Measurements from ENCODE around the gene KCNJ9.

Gene KCNJ9

GRCh38 chr1:160134791-160135572 is 53.6 kb downstream of the KCNJ9 start:
- no peaks in the 10 kb centered on the region for H3K4me1 ChIP-seq (ENCODE audit: low read length)
- H3K4me3 ChIP-seq (ENCODE audit: low read length), result no peak overlapping the region
- no peaks in the 10 kb centered on the region for H3K36me3 ChIP-seq (replicated peaks; ENCODE audit: insufficient read depth, low read length)
- H3F3A ChIP-seq (ENCODE audit: insufficient read depth, low read length), result no peaks in the 10 kb centered on the region
- no peak overlapping the region for H3K9ac ChIP-seq (ENCODE audit: low read length)
- H4K20me1 ChIP-seq (ENCODE audit: insufficient read depth, low read length), result no peaks in the 10 kb centered on the region
- no peak overlapping the region for H3K4me2 ChIP-seq (ENCODE audit: low read depth, low read length)
- DNase-seq, result no peak
- no peaks in the 10 kb centered on the region for H3K27me3 ChIP-seq (replicated peaks; ENCODE audit: insufficient read depth, low read length)
- H3K9me2 ChIP-seq (replicated peaks; ENCODE audit: insufficient read depth, low read length), result no peaks in the 10 kb centered on the region
- no peak overlapping the region for H3K27ac ChIP-seq (ENCODE audit: low read length)
- no peaks in the 10 kb centered on the region for H3K79me2 ChIP-seq (ENCODE audit: low read length)
- H3K9me3 ChIP-seq (replicated peaks; ENCODE audit: insufficient read depth, low read length), result no peaks in the 10 kb centered on the region
- TF ChIP-seq, protein P1, sequence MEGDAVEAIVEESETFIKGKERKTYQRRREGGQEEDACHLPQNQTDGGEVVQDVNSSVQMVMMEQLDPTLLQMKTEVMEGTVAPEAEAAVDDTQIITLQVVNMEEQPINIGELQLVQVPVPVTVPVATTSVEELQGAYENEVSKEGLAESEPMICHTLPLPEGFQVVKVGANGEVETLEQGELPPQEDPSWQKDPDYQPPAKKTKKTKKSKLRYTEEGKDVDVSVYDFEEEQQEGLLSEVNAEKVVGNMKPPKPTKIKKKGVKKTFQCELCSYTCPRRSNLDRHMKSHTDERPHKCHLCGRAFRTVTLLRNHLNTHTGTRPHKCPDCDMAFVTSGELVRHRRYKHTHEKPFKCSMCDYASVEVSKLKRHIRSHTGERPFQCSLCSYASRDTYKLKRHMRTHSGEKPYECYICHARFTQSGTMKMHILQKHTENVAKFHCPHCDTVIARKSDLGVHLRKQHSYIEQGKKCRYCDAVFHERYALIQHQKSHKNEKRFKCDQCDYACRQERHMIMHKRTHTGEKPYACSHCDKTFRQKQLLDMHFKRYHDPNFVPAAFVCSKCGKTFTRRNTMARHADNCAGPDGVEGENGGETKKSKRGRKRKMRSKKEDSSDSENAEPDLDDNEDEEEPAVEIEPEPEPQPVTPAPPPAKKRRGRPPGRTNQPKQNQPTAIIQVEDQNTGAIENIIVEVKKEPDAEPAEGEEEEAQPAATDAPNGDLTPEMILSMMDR (IDR thresholded peaks at IDR 0.05; ENCODE audit: low read length), result no peak
- TF ChIP-seq EZH2phosphoT487 (IDR thresholded peaks at IDR 0.05; ENCODE audit: low read length) (no peak), EZH2 (optimal IDR thresholded peaks at IDR 0.05; ENCODE audit: low read depth, low read length) (no peak)
- H2AFZ ChIP-seq (ENCODE audit: low read length), result no peak overlapping the region

DNA sequence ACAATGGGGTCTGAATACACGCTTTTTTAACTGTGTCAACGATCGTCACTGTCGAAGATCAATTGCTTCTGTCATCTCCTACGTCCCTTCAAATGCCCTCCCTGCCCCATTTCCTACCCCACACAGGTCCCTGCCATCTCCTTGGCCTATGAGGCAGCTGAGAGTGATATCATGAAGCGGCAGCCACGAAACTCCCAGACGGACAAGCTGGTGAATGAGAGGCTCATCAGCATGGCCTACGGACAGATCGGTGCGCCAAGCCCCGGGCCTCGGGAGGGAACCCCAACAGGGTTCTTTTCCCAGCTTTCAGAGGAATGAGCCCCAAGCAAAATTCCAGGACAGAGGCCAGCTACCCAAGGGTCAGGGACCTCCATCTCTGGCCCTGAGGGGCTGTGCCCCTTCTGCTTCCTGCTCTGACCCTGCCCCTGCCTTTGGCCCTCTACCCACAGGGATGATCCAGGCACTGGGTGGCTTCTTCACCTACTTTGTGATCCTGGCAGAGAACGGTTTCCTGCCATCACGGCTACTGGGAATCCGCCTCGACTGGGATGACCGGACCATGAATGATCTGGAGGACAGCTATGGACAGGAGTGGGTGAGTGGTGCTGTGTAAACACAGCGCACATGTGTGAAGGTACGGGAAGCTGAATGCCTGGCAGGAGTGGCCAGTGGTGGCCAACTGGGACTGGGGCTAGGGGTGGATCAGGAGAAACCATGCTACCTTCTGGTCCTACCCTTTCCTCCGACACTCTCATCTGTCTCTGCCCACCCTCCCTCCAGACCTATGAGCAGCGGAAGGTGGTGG is 55.0 kb downstream of the KCNJ9 start:
- no peak overlapping the region for H3K9ac ChIP-seq (ENCODE audit: low read length)
- H3F3A ChIP-seq (ENCODE audit: insufficient read depth, low read length), result no peaks in the 10 kb centered on the region
- H2AFZ ChIP-seq (ENCODE audit: low read length), result no peak overlapping the region
- no peaks in the 10 kb centered on the region for H3K79me2 ChIP-seq (ENCODE audit: low read length)
- no peaks in the 10 kb centered on the region for H3K36me3 ChIP-seq (replicated peaks; ENCODE audit: insufficient read depth, low read length)
- H3K4me1 ChIP-seq (ENCODE audit: low read length), result no peaks in the 10 kb centered on the region
- H4K20me1 ChIP-seq (ENCODE audit: insufficient read depth, low read length), result no peaks in the 10 kb centered on the region
- DNase-seq, result no peak
- no peaks in the 10 kb centered on the region for H3K27me3 ChIP-seq (replicated peaks; ENCODE audit: insufficient read depth, low read length)
- no peak overlapping the region for H3K27ac ChIP-seq (ENCODE audit: low read length)
- TF ChIP-seq EZH2 (optimal IDR thresholded peaks at IDR 0.05; ENCODE audit: low read depth, low read length), result no peak
- TF ChIP-seq, protein P1 (IDR thresholded peaks at IDR 0.05; ENCODE audit: low read length), result no peak
- no peak for TF ChIP-seq EZH2phosphoT487 (IDR thresholded peaks at IDR 0.05; ENCODE audit: low read length)
- no peaks in the 10 kb centered on the region for H3K9me3 ChIP-seq (replicated peaks; ENCODE audit: insufficient read depth, low read length)
- H3K9me2 ChIP-seq (replicated peaks; ENCODE audit: insufficient read depth, low read length), result no peaks in the 10 kb centered on the region
- H3K4me2 ChIP-seq (ENCODE audit: low read depth, low read length), result no peak overlapping the region
- H3K4me3 ChIP-seq (ENCODE audit: low read length), result no peak overlapping the region

DNA sequence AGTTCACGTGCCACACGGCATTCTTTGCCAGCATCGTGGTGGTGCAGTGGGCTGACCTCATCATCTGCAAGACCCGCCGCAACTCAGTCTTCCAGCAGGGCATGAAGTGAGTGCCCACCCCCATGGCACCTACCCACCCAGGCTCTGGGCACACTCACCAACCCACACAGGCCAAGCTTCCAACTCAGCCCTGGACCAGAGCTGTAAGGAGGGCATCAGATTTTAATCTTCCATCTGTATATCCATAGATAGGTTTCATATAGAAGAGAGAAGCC is 55.5 kb downstream of the KCNJ9 start:
- H3K4me2 ChIP-seq (ENCODE audit: low read depth, low read length), result no peak overlapping the region
- H4K20me1 ChIP-seq (ENCODE audit: insufficient read depth, low read length), result no peaks in the 10 kb centered on the region
- TF ChIP-seq EZH2 (optimal IDR thresholded peaks at IDR 0.05; ENCODE audit: low read depth, low read length) (no peak), EZH2phosphoT487 (IDR thresholded peaks at IDR 0.05; ENCODE audit: low read length) (no peak)
- TF ChIP-seq, protein P1 (IDR thresholded peaks at IDR 0.05; ENCODE audit: low read length), result no peak
- no peak overlapping the region for H3K4me3 ChIP-seq (ENCODE audit: low read length)
- H3K79me2 ChIP-seq (ENCODE audit: low read length), result no peaks in the 10 kb centered on the region
- H3K9me2 ChIP-seq (replicated peaks; ENCODE audit: insufficient read depth, low read length), result no peaks in the 10 kb centered on the region
- no peak overlapping the region for H3K27ac ChIP-seq (ENCODE audit: low read length)
- no peak overlapping the region for H3K9ac ChIP-seq (ENCODE audit: low read length)
- no peaks in the 10 kb centered on the region for H3K36me3 ChIP-seq (replicated peaks; ENCODE audit: insufficient read depth, low read length)
- DNase-seq, result no peak
- no peaks in the 10 kb centered on the region for H3K4me1 ChIP-seq (ENCODE audit: low read length)
- H3K27me3 ChIP-seq (replicated peaks; ENCODE audit: insufficient read depth, low read length), result no peaks in the 10 kb centered on the region
- H3K9me3 ChIP-seq (replicated peaks; ENCODE audit: insufficient read depth, low read length), result no peaks in the 10 kb centered on the region
- H3F3A ChIP-seq (ENCODE audit: insufficient read depth, low read length), result no peaks in the 10 kb centered on the region
- H2AFZ ChIP-seq (ENCODE audit: low read length), result no peak overlapping the region
